ENCODE measurements around the gene ADAP1.
"Not testable (repeated sequence)": the region's sequence is repeated elsewhere in the genome, so short reads cannot be mapped to it uniquely, and the experiment has no call there.

The ADAP1 gene

DNA sequence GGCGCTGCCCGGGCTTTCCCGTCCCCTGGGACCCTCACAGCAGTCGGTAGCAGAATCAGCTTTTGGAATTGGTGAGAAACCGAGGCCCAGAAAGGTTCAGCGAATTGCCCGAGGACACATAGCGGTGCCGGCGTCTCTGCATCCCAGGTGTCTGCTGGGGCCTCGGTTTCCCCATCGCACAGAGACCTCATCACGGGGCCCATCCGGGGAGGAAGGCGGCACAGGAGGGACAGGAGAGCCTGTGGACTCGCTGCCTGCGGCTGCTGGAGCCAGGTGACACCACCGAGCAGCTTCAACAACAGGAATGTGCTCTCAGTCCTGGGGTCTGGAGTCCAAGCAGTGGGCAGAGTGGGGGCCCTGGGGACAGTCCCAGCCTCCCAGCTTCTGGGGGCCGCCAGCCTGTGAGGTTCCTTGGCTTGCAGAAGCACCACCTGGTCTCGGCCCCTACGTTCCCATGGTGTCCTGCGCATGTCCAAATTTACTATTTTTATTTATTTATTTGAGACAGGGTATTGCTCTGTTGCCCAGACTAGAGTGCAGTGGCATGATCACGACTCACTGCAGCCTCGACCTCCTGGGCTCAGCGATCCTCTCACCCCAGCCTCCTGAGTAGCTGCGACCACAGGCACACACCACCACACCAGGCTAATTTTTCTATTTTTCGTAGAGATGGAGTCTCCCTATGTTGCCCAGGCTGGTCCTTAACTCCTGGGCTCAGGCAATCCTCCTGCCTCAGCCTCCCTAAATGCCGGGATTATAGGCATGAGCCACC, 21.4 kb upstream of the ADAP1 start:
- in situ Hi-C loops (cut with MboI; ENCODE audit: low sequenced_read_pairs): no loop called here

DNA sequence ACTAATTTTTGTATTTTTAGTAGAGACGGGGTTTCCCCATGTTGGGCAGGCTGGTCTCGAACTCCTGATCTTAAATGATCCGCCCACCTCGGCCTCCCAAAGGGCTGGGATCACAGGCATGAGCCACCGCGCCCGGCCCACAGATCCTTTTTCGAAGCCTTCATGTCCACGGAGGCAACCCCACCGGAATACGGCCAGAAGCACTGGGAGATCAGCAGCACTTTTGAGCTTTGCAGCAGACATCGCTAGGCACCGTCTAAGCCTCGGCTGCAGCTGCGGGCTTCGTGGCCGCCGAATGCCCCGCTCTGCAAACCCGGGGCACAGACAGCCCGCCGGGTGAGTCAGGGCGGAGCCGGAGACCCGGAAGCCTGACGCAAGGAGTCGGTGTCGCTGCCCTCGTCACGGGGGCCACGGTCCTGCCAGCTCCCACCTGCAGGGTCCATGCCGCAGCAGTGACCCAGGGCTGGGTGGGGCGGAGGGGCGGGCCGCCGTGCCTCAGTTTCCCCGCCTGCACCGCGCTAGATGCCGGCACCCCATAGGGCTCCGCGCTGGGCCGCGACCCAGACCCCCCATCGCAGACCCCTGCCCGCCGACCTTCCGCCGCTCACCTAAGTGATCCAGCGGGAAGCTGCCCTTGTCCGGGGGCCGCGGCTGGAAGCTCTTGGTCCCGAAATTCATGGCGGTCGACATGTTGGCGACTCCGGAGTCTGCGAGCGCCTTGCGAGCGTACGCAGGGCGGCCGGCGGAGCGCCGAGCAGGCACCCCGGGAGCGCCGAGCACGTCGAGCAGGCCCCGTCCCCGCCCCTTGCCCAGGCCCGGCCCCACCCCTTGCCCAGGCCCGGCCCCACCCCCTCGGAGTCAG, 20.6 kb upstream of the ADAP1 start, which contains the start of gene COX19:
TSS of gene COX19 (minus strand) at position 730 of the 862 bp plus-strand sequence. CDS start at position 690, 40 bp downstream.
- in situ Hi-C loops (cut with MboI; ENCODE audit: low sequenced_read_pairs): no loop called here

- in situ Hi-C loops (cut with MboI; ENCODE audit: low sequenced_read_pairs): no loop called here
Measured at GRCh38 chr7:974172-974571, 19.7 kb upstream of the ADAP1 start.

- in situ Hi-C loops (cut with MboI; ENCODE audit: low sequenced_read_pairs): no loop called here
Measured at GRCh38 chr7:973312-973711, 18.8 kb upstream of the ADAP1 start.

- in situ Hi-C loops (cut with MboI; ENCODE audit: low sequenced_read_pairs): no loop called here
Measured at GRCh38 chr7:972676-973309, 18.3 kb upstream of the ADAP1 start.

- in situ Hi-C loops (cut with MboI; ENCODE audit: low sequenced_read_pairs): no loop called here
Measured at GRCh38 chr7:972110-972509, 17.6 kb upstream of the ADAP1 start.

DNA sequence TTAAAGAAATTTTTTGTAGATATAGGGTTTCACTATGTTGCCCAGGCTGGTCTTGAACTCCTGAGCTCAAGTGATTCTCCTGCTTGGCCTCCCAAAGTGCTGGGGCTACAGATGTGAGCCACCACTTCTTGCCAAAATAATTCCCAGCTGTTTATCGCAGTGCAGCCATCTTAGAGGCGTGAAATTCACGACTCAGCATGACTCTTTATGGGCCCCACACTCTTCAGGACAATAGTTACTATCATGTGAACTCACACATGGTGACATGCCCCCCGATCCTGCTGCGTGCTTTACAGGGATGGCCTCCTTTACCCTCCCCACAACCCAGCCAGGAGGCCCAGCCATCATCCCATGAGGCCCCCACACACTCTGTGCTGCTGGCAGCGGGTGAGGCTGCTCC, 16.3 kb upstream of the ADAP1 start:
- in situ Hi-C loops (cut with MboI; ENCODE audit: low sequenced_read_pairs): no loop called here

- in situ Hi-C loops (cut with MboI; ENCODE audit: low sequenced_read_pairs): no loop called here
Measured at GRCh38 chr7:969403-969802, 14.9 kb upstream of the ADAP1 start.

GRCh38 chr7:968205-969105, 14.0 kb upstream of the ADAP1 start:
- in situ Hi-C loops (cut with MboI; ENCODE audit: low sequenced_read_pairs): no loop called here

DNA sequence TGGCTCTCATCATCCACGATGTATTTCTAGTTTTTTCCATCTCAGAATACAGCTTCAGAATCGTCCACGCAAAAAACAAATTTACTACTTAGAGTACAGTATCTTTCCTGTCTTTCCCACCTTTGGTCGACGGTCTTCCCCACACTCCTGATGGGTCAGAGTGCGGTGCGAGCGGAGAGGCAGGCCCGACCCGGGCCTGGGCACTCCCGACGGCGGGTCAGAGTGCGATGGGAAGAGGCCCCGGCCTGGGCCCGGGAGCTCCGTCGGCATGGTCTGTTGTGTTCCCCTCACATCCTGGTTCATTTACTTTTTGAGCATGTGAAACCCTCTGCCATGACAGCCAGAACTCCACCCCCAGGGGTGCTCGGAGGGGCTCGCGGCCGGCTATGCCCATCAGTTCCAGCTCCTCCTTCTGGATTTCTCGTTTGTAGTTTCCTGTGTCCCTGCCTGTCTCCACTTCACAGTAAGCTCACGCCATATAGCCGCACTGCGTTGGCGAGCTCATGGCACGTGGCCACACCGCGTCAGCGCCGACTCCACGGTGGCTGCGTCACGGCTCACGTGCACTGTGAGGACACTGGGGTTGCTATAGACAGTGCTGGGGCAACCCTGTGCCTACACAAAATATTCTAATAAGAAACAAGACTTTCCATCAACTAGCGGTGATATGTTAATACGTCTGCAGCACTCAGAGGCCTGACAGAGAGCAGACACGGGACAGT, 13.0 kb upstream of the ADAP1 start:
- in situ Hi-C loops (cut with MboI; ENCODE audit: low sequenced_read_pairs): no loop called here

GRCh38 chr7:966291-967069, 12.0 kb upstream of the ADAP1 start:
- in situ Hi-C loops (cut with MboI; ENCODE audit: low sequenced_read_pairs): no loop called here

DNA sequence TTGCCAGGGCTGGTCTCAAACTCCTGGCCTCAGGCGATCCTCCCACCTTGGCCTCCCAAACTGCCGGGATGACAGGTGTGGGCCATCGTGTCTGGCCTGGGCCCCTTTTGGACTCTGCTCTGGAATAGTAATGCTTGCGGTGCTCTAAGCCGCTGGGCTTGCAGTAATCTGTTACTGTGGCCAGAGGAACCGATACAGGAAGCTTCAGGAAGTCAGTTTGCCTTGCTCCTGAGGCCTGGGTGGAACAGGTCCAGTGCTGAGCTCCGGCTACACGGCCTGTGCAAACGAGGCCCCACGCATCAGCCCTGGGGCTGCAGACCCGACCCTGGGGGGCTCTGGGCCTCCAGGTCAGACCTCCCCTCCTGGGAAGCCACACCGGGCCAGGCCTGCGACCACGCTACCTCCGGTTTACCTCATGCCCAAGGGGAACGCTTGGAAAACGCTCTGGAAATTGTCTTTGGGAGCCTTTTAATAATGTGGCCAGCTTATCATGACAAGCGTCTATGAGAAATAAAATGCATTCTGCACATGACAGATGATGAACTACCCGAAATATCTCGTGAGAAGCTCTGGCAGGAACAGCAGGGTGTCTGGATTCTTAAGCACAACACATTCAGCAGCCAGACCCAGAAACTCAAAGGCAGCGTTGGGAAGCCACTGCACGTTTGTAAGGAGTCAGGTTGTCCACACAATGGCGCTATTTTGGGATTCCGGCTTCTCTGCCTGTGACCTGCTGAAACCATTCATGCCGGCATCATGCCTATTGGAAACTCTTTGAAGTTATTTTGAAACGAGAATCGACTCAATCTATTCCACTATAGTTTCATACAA, 10.1 kb upstream of the ADAP1 start:
- in situ Hi-C loops (cut with MboI; ENCODE audit: low sequenced_read_pairs): no loop called here

- in situ Hi-C loops (cut with MboI; ENCODE audit: low sequenced_read_pairs): no loop called here
Measured at GRCh38 chr7:963236-964078, 9.0 kb upstream of the ADAP1 start.

GRCh38 chr7:962401-963081, 8.1 kb upstream of the ADAP1 start:
- in situ Hi-C loops (cut with MboI; ENCODE audit: low sequenced_read_pairs): no loop called here

GRCh38 chr7:961546-962400, 7.3 kb upstream of the ADAP1 start:
- in situ Hi-C loops (cut with MboI; ENCODE audit: low sequenced_read_pairs): no loop called here

DNA sequence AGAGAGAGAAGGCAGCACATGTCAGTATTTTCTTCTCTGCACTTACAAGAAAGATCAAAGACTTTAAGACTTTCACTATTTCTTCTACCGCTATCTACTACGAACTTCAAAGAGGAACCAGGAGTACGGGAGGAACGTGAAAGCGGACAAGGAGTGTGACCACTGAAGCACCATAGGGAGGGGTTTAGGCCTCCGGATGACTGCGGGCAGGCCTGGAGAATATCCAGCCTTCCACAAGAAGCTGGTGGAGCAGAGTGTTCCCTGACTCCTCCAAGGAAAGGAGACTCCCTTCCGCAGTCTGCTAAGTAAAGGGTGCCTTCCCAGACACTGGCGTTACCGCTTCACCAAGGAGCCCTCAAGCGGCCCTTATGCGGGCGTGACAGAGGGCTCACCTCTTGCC, 6.5 kb upstream of the ADAP1 start:
- in situ Hi-C loops (cut with MboI; ENCODE audit: low sequenced_read_pairs): not testable (repeated sequence)
